ENCODE data around the gene RBM15.

- TF ChIP-seq, protein P1, sequence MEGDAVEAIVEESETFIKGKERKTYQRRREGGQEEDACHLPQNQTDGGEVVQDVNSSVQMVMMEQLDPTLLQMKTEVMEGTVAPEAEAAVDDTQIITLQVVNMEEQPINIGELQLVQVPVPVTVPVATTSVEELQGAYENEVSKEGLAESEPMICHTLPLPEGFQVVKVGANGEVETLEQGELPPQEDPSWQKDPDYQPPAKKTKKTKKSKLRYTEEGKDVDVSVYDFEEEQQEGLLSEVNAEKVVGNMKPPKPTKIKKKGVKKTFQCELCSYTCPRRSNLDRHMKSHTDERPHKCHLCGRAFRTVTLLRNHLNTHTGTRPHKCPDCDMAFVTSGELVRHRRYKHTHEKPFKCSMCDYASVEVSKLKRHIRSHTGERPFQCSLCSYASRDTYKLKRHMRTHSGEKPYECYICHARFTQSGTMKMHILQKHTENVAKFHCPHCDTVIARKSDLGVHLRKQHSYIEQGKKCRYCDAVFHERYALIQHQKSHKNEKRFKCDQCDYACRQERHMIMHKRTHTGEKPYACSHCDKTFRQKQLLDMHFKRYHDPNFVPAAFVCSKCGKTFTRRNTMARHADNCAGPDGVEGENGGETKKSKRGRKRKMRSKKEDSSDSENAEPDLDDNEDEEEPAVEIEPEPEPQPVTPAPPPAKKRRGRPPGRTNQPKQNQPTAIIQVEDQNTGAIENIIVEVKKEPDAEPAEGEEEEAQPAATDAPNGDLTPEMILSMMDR (IDR thresholded peaks at IDR 0.05 in 8 of 11, conservative IDR thresholded peaks at IDR 0.05 in 3 of 11): no peak
- no peak for TF ChIP-seq POLR2A (IDR thresholded peaks at IDR 0.05)
Observed at GRCh38 chr1:110350360-110350759, 11.2 kb downstream of the RBM15 start.

Measured in spleen (tissue), 7 donors.